Tibial nerve (tissue), 4 donors: ENCODE measurements around the gene GALNTL6. TPM values are rescaled to one million over a fixed set of nuclear protein-coding genes. Genes with fewer than 3 reads are reported as not detected.

Source experiments
- DNase-seq, 2 donors: peaks; one replicate each; pipeline ENCODE4 v3.0.0-alpha.2; 2019; ENCODE audit warnings: low spot score in 2 of 2
- H3K27ac ChIP-seq, 4 donors: fragments of 200-600 bp; sonication (generic) in 3 of 4; one replicate each; pipeline ENCODE4 v1.5.1; 2017 to 2019; ENCODE audit warnings: mild to moderate bottlenecking in 1 of 4
- H3K27me3 ChIP-seq, 2 donors: fragments of 200-600 bp; sonication (generic) in 1 of 2; one replicate each; pipeline versions ENCODE4 v1.5.1 to v1.6.0; 2017 to 2019
- H3K36me3 ChIP-seq, 3 donors: fragments of 200-600 bp; sonication (generic); one replicate each; pipeline ENCODE4 v1.5.1; 2018 to 2019
- H3K4me1 ChIP-seq, 4 donors: fragments of 200-600 bp; sonication (generic) in 3 of 4; one replicate each; pipeline ENCODE4 v1.5.1; 2017 to 2019
- H3K4me3 ChIP-seq, 4 donors: fragments of 200-600 bp; sonication (generic) in 3 of 4; one replicate each; pipeline ENCODE4 v1.5.1; 2017 to 2019; ENCODE audit warnings: mild to moderate bottlenecking in 1 of 4, moderate library complexity in 1 of 4
- H3K9me3 ChIP-seq, 4 donors: fragments of 200-600 bp; sonication (generic) in 3 of 4; one replicate each; pipeline ENCODE4 v1.5.1; 2017 to 2019
- CTCF ChIP-seq, 5 experiments: fragments of 200-600 bp in 3 of 5; fragments of 450-650 bp in 2 of 5; sonication (generic) in 3 of 5; IDR thresholded peaks; one replicate each; pipeline ENCODE4 v1.5.1; 2016 to 2019; ENCODE audit warnings: antibody characterized with exemption in 5 of 5, mild to moderate bottlenecking in 3 of 5, moderate library complexity in 2 of 5
- EP300 ChIP-seq, 2 donors: sonication (generic); formaldehyde crosslinking; IDR thresholded peaks; one replicate each; pipeline ENCODE4 v1.6.1; 2017; ENCODE audit warnings: antibody characterized with exemption in 2 of 2, mild to moderate bottlenecking in 1 of 2
- POLR2A ChIP-seq, 2 donors: fragments of 450-650 bp; IDR thresholded peaks; one replicate each; pipeline ENCODE4 v1.6.1; 2017; ENCODE audit warnings: antibody characterized with exemption in 2 of 2, mild to moderate bottlenecking in 2 of 2, moderate library complexity in 2 of 2
- WGBS, 2 donors: methylation state at CpG; one replicate each; pipeline ENCODE4 v1.1.5; 2018; 5-methylcytosine and 5-hydroxymethylcytosine counted together
- total RNA-seq, 4 donors: library from RNA; depleted of rRNA; stranded (reverse); fragments of >200 nt; gene quantifications; one replicate each; pipeline ENCODE4 v1.1.0, GENCODE V29; 2016

The GALNTL6 gene
- total RNA-seq, 4 donors from 2014 or later = not detected

- Histone ChIP-seq H3K27me3 (no peaks in the 10 kb centered on the region), H3K9me3 (no peaks in the 10 kb centered on the region), H3K36me3 (no peaks in the 10 kb centered on the region), H3K27ac (no peak overlapping the region), H3K4me1 (no peaks in the 10 kb centered on the region), H3K4me3 (no peak overlapping the region)
- no peak for TF ChIP-seq CTCF (IDR thresholded peaks at IDR 0.05)
- TF ChIP-seq POLR2A (IDR thresholded peaks at IDR 0.05) = no peak
- no peak for TF ChIP-seq EP300 (IDR thresholded peaks at IDR 0.05)
- no peak for DNase-seq
- 76 to 84% methylated on average over 3 of the region's 3 CpGs for WGBS, 2 donors
Observed at GRCh38 chr4:172547724-172548123, 734.5 kb downstream of the GALNTL6 start.

- 89 to 90% methylated on average over 1 of the region's 1 CpG for WGBS, 2 donors
- TF ChIP-seq CTCF (IDR thresholded peaks at IDR 0.05) = no peak
- no peak for TF ChIP-seq POLR2A (IDR thresholded peaks at IDR 0.05)
- TF ChIP-seq EP300 (IDR thresholded peaks at IDR 0.05) = no peak
Observed at GRCh38 chr4:172553216-172553615, 740.0 kb downstream of the GALNTL6 start.

GRCh38 chr4:172554588-172554987 lies 741.4 kb downstream of the GALNTL6 start:
- 91 to 95% methylated on average over 4 of the region's 4 CpGs for WGBS, 2 donors
- no peaks in the 10 kb centered on the region for H3K4me1 ChIP-seq
- no peak overlapping the region for H3K4me3 ChIP-seq
- TF ChIP-seq CTCF (IDR thresholded peaks at IDR 0.05) = no peak
- H3K27me3 ChIP-seq = no peaks in the 10 kb centered on the region
- no peaks in the 10 kb centered on the region for H3K36me3 ChIP-seq
- no peaks in the 10 kb centered on the region for H3K9me3 ChIP-seq
- no peak overlapping the region for H3K27ac ChIP-seq
- no peak for DNase-seq

More at GRCh38 chr4:172553216-172553615, 740.0 kb downstream of the GALNTL6 start:
- Histone ChIP-seq H3K4me1 (no peaks in the 10 kb centered on the region), H3K27me3 (no peaks in the 10 kb centered on the region), H3K9me3 (no peaks in the 10 kb centered on the region), H3K27ac (no peak overlapping the region), H3K4me3 (no peak overlapping the region), H3K36me3 (no peaks in the 10 kb centered on the region)
- no peak for DNase-seq

GRCh38 chr4:172555725-172556124 lies 742.5 kb downstream of the GALNTL6 start:
- Histone ChIP-seq H3K4me3 (no peak overlapping the region), H3K27me3 (no peaks in the 10 kb centered on the region), H3K27ac (no peak overlapping the region), H3K36me3 (no peaks in the 10 kb centered on the region), H3K9me3 (no peaks in the 10 kb centered on the region), H3K4me1 (no peaks in the 10 kb centered on the region)
- WGBS, 2 donors = 74 to 79% methylated on average over 2 of the region's 2 CpGs
- no peak for DNase-seq
- TF ChIP-seq CTCF (IDR thresholded peaks at IDR 0.05) (no peak), EP300 (IDR thresholded peaks at IDR 0.05) (no peak), POLR2A (IDR thresholded peaks at IDR 0.05) (no peak)

GRCh38 chr4:172573899-172574298 lies 760.7 kb downstream of the GALNTL6 start:
- DNase-seq = no peak
- H3K27me3 ChIP-seq = no peaks in the 10 kb centered on the region
- no peak overlapping the region for H3K27ac ChIP-seq
- no peaks in the 10 kb centered on the region for H3K9me3 ChIP-seq
- no peaks in the 10 kb centered on the region for H3K36me3 ChIP-seq
- WGBS, 2 donors = 27 to 29% methylated on average over 2 of the region's 2 CpGs
- H3K4me3 ChIP-seq = no peak overlapping the region
- TF ChIP-seq POLR2A (IDR thresholded peaks at IDR 0.05) (no peak), CTCF (IDR thresholded peaks at IDR 0.05) (no peak), EP300 (IDR thresholded peaks at IDR 0.05) (no peak)
- H3K4me1 ChIP-seq = no peaks in the 10 kb centered on the region
